Brain microvascular endothelial cell (primary cell): ENCODE measurements around the gene SLC38A10.

Experiments used
- DNase-seq: peaks from one replicate; pipeline ENCODE4 v3.0.0-alpha.2; 2020
- H3K27ac ChIP-seq: fragments of 250-450 bp; sonication (Bioruptor Pico); 2 replicates; pipeline ENCODE4 v1.5.1; 2020; ENCODE audit warnings: mild to moderate bottlenecking, moderate library complexity
- H3K27me3 ChIP-seq: fragments of 250-450 bp; sonication (Bioruptor Pico); replicated peaks from 2 replicates; pipeline ENCODE4 v1.5.1; 2020; ENCODE audit warnings: mild to moderate bottlenecking
- H3K36me3 ChIP-seq: fragments of 250-450 bp; sonication (Bioruptor Pico); replicated peaks from 2 replicates; pipeline ENCODE4 v1.5.1; 2020; ENCODE audit warnings: mild to moderate bottlenecking
- H3K4me3 ChIP-seq: 2 replicates; pipeline ENCODE4 v1.5.1; 2011; ENCODE audit warnings: low read depth, mild to moderate bottlenecking, control low read depth, low read length, moderate library complexity
- CTCF ChIP-seq: IDR thresholded peaks from 2 replicates; pipeline ENCODE4 v1.5.1; 2011; ENCODE audit warnings: low read depth, mild to moderate bottlenecking, moderate library complexity, low read length, control low read depth, inconsistent platforms; ENCODE audit errors: missing control alignments
- in situ Hi-C: cut with HindIII; loops from 2 replicates; pipeline ENCODE4 v1.10.0; 2017; ENCODE audit warnings: low sequenced_read_pairs, low pct_ligation_motif_present

The SLC38A10 gene

GRCh38 chr17:81323411-81323868 lies 28.3 kb upstream of the SLC38A10 start:
- TF ChIP-seq CTCF: no peak
- Histone ChIP-seq H3K4me3 (no peak overlapping the region), H3K27me3 (no peaks in the 10 kb centered on the region), H3K36me3 (no peaks in the 10 kb centered on the region), H3K27ac (no peak overlapping the region)
- in situ Hi-C loops: no loop called here
- no peak for DNase-seq

GRCh38 chr17:81323083-81323369 lies 27.9 kb upstream of the SLC38A10 start:
- H3K4me3 ChIP-seq: no peak overlapping the region
- H3K27ac ChIP-seq: no peak overlapping the region
- H3K27me3 ChIP-seq: no peaks in the 10 kb centered on the region
- H3K36me3 ChIP-seq: no peaks in the 10 kb centered on the region
- no peak for TF ChIP-seq CTCF
- DNase-seq: no peak
- in situ Hi-C loops: no loop called here

GRCh38 chr17:81322271-81323082 lies 27.4 kb upstream of the SLC38A10 start:
- in situ Hi-C loops: no loop called here
- peak; percentile 53 for TF ChIP-seq CTCF
- no peak overlapping the region for H3K27ac ChIP-seq
- no peak for DNase-seq
- no peak overlapping the region for H3K4me3 ChIP-seq
- H3K27me3 ChIP-seq: no peaks in the 10 kb centered on the region
- H3K36me3 ChIP-seq: no peaks in the 10 kb centered on the region

- H3K4me3 ChIP-seq: no peak overlapping the region
- H3K27ac ChIP-seq: no peak overlapping the region
- H3K27me3 ChIP-seq: no peaks in the 10 kb centered on the region
- no peaks in the 10 kb centered on the region for H3K36me3 ChIP-seq
- no peak for DNase-seq
- no peak for TF ChIP-seq CTCF
- in situ Hi-C loops: no loop called here
Observed at GRCh38 chr17:81317961-81318605, 23.0 kb upstream of the SLC38A10 start.

- no peak for DNase-seq
- H3K4me3 ChIP-seq: no peak overlapping the region
- no peak for TF ChIP-seq CTCF
- no peaks in the 10 kb centered on the region for H3K36me3 ChIP-seq
- in situ Hi-C loops: no loop called here
- no peak overlapping the region for H3K27ac ChIP-seq
- H3K27me3 ChIP-seq: no peaks in the 10 kb centered on the region
Observed at GRCh38 chr17:81317530-81317821, 22.4 kb upstream of the SLC38A10 start.
